PC-9 (cell line): ENCODE results near the gene DEUP1.

Experiments used
- CTCF ChIP-seq: fragments of 200-600 bp; sonication (generic); conservative IDR thresholded peaks from 2 replicates; pipeline ENCODE4 v1.6.1; 2017; ENCODE audit warnings: mixed run types, antibody characterized with exemption, mild to moderate bottlenecking, moderate library complexity
- EZH2 ChIP-seq: fragments of 200-600 bp; sonication (generic); IDR thresholded peaks from 2 replicates; pipeline ENCODE4 v1.8.0; 2017; ENCODE audit warnings: antibody characterized with exemption, low read depth

GRCh38 chr11:93485983-93486382, 155.4 kb downstream of the DEUP1 start:
- TF ChIP-seq EZH2, result no peak
- TF ChIP-seq CTCF, result no peak
